HTR-8/SVneo (cell line): ENCODE measurements around the gene SLC35F1.
"Not testable (repeated sequence)": the region's sequence is repeated elsewhere in the genome, so short reads cannot be mapped to it uniquely, and the experiment has no call there.

Source experiments
- DNase-seq: peaks from one replicate; pipeline ENCODE4 v3.0.0; 2011; ENCODE audit warnings: low spot score, mixed read lengths; ENCODE audit not compliant: insufficient read length
- FAIRE-seq: peaks from 2 replicates; lab custom pipeline; 2011; peaks lifted over from hg19 to GRCh38; lab: Jason Lieb, UNC

Gene SLC35F1

DNA sequence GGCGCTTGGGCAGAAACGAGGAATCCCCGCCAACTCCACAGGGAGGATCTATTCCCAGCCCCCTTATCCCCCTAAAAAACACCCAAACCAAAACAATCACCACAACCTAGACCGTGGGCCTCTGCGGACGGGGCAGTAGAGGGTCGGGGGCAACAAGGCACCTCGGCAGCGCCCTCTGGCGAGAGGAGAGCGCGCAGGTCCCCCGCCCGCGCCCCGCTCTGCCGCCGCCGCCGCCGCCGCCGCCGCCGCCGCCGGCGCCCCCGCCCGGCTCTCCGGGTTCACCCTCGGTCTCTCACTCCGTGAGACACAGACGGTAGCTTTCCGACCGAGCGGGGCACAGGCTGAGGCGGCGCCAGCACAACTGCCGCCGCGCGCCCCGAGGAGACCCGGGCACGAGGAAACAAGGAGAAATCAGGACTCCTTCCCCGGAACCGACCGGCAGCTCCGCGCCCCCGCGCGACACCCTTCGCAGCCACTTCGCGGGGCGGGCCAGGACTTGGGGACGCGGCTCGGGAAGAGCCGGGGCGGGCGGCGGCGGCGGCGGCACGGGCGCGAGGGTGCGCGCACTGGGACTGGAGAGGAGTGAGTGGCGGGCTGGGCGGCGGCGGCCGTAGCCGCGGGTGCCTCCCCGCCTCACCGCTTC, at the start of gene SLC35F1:
Gene SLC35F1, plus strand, starts transcription at position 307 of the 643 bp plus-strand sequence.
- no peak for FAIRE-seq
- DNase-seq: peak; percentile 13

DNA sequence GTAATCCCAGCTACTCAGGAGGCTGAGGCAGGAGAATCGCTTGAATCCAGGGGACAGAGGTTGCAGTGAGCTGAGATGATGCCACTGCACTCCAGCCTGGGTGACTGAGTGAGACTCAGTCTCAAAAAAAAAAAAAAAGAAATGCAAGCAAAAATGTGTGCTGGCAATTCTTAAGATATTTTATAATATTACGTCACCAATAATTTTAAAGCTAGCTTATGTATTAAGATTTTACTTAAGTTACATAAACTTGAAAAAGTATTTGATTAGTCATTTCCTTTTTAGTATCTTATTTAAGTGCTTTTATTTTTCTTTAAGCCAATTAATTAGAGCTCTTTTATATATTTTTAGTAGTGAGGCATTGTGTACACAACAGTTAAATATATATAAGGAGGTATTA, 48.5 kb upstream of the SLC35F1 start:
- DNase-seq, FAIRE-seq: not testable (repeated sequence)

DNA sequence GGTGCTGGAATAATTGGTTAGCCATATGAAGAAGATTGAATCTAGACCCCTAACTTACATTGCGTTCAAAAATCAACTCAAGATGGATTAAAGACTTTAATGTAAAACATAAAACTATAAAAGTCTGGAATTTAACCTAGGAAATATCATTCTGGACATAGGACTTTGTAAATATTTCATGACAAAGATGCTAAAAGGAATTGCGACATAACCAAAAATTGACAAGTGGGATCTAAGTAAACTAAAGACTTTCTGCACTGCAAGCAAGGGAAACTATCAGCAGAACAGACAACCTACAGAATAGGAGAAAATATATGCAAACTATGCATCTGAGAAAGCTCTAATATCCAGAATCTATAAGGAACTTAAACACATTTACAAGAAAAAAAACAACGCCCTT, 45.5 kb upstream of the SLC35F1 start:
- no peak for DNase-seq
- no peak for FAIRE-seq

DNA sequence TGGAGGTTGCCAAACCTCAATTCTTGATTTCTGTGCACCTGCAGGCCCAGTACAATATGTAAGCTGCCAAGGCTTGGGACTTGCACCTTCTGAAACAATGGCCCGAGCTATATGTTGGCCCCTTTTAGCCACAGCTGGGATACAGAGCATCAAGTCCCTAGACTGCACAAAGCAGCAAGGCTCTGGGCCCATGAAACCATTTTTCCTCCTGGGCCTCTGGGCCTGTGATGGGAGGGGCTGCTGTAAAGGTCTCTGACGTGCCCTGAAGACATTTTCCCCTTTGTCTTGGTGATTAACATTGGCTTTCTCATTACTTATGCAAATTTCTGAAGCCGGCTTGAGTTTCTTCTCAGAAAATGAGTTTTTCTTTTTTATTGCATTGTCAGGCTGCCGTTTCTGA, 40.5 kb upstream of the SLC35F1 start:
- DNase-seq (no peak), FAIRE-seq (no peak)

DNA sequence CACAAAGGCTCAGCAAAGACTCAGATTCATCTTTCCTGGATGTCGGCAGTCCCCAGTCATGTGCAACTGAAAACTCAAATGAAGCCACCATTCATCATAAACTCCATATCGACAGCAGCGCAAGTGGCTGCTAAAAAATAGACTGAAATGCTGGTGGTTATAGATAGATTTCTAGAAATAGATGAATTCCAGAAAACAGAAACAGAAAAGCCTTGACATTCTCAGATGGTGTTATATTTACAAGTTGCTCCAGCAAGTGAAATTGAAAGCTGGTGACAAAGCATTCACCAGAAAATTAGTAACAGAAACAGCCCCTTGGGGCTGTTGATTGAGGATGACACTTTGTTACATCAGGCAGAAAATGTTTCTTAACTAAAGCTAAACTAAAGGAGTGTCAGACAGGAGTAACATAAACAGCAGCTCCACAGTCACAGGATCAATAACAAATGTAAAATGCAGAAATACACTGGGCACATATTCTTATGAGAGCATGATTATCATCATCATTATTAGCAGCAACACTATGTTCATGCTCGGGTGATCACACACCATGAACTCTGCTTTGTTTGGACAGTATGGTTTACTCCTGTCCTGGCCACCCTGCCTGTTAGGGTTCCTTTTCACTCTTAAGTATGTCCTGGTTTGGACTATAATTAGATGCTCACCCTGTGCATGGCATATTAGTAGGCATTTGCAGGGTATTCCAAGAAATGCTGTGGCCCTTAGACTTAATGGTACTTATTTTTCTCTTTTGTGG, 36.4 kb upstream of the SLC35F1 start:
- FAIRE-seq (no peak), DNase-seq (no peak)

DNA sequence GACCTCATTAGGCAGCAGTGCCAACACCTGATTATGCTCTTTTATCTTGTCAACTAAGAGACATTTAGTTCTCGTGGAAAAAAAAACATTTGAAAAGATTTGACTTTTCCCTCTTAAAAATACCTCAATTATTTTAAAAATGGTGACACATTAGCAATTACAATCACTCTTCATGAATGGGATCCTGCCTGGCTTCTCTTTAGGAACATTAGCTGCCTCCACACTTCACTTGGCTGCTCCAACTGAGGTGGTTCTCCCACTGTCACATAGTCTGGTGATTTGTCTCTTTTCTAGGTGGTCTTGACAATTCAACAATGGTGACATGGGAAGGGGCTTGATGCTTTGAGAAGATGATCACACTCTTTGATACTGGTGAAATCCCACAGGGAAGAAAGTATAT, 26.2 kb upstream of the SLC35F1 start:
- DNase-seq (no peak), FAIRE-seq (no peak)

DNA sequence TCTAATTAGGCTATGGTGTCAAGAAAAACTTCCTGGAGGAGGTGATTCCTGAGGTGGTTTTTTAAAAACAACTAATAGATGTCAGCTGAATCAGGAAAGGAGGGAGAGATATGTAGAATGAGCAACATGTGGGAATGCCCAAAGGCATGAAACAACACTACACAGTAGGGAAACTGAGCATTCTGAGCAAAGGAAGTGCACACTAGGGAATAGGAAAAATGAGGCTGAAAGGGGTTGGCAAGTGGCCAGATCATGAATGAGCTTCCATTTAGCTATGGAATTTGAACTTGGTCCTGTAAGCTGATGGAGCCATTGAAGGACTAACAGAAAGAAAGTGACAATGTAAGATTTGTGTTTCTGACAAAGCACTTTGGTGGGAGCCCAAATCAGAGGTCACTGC, 16.9 kb upstream of the SLC35F1 start:
- DNase-seq: no peak

DNA sequence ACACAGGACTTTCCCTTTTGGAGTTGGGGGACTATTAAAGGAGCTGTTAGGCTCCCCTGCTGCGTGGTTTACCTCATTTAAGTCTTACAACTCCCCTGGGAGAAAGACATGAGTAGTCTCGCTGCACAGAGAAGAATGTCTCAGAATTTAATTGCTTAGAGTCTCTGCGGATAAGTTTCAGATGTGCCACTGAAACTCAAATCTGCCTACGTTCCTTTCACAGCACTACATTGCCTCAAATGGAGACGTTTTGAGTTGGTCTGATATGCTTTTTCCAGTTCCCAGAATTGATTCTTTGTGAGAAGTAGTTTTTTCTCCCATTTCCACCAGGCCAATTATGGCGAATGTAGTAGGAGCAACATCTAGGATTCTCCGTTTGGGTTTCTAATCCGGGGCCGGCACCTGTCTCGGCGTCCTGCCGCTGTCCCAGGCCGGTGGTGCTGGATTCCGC, 532 bp upstream of the SLC35F1 start:
- FAIRE-seq (no peak), DNase-seq (no peak)

More for the DNA sequence above, 16.9 kb upstream of the SLC35F1 start:
- no peak for FAIRE-seq

DNA sequence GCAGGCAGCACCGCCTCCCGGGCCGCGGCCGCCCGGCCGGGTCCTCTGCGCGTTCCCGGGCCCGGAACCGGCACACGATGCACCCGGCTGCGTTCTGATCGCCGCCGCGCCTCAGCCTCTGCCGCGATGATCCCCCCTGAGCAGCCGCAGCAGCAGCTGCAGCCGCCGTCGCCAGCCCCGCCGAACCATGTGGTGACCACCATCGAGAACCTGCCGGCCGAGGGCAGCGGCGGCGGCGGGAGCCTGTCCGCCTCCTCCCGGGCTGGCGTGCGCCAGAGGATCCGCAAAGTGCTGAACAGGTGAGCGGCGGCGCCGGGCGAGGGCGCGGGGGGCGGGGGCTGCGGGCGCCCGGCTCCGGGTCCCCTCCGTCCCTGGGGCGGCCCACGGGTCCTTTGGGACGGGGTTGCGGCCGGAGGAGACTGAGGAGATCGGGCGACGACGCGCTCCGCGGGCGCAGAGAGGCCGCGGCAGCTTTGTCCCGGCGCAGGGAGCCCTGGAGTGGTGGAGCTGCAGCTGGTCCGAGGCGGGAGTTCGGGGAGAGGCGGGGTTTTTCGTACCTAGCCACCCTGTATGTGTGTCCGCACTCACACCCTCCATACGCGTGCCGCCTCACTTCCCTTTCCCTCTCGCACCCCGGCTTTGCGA, 659 bp downstream of the SLC35F1 start:
- DNase-seq (no peak), FAIRE-seq (no peak)

DNA sequence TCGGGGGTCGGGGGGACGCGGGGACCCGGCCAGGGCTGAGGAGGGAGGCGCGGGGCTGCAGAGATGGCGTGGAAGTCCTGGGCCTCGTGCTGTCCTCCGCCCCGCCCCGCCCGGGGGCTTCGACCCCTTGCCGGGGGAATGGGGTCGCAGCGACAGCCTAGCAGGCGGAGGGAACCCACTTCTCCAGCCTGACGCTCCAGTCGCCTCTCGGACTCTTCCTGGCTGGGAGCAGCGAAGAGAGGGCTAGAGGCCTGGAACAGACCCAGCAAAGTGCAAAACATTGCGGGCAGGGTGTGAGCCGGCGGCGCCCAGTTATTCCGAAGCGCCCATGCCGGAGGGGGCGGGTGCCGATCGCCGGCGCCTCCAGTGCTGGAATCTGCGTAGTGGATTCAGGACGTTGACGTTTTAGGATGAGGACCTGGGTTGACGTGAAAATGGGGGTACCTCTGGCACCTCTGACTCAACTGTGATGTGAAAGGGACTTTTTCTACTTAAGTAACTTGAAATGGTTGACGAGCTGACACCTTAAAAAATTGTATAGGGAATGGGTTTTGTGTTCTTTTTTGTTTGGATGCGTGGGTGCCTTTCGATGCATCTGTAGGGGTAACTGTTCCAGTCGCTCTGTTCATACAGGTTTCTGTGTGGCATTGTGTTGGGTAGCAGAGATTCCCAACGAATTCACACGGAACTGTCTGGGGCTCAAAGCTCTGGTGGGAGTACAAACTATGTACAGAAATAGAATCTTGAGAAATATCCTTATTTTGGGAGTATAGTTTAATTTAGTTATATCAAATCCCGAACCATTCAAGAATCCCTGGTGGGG, 1.4 kb downstream of the SLC35F1 start:
- FAIRE-seq: no peak

DNA sequence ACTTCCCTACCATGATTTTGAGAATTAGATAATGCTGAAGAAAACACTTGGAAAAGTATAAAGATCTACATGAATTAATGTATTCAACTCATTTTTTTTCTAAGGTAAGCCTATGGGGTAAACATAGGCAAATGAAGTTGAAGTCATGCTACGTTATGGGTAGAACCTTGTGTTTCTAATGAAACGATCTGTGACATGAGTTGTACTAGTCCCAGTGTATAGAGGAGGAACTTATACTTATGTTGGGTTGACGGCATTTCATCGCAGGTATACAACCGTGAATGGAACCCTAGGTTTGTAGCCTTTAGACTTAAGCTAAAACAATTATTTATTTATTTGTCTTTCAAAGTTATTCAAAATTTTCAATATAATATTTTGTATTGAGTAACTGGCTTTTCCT, 2.6 kb downstream of the SLC35F1 start:
- no peak for FAIRE-seq
- no peak for DNase-seq

More for the DNA sequence above, 1.4 kb downstream of the SLC35F1 start:
- no peak for DNase-seq

DNA sequence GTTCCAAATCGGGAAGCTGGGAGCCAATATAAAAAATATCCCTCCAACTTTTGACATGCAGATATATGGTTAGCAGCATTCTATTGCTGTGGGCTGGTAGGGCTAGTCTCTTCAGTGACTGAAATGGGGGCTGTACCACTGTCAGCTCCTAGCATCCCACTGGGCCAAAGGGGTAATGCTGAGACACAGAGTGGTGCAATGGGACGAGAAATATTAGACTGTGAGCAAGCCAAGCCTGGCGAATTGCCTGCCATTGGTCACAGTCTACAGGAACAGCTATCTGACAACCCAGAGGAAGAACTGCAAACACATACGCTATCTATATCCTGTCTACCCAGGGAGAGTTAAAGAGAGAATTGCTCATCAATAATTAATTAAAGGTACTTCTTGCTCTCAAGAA, 3.5 kb downstream of the SLC35F1 start:
- FAIRE-seq (no peak), DNase-seq (no peak)

DNA sequence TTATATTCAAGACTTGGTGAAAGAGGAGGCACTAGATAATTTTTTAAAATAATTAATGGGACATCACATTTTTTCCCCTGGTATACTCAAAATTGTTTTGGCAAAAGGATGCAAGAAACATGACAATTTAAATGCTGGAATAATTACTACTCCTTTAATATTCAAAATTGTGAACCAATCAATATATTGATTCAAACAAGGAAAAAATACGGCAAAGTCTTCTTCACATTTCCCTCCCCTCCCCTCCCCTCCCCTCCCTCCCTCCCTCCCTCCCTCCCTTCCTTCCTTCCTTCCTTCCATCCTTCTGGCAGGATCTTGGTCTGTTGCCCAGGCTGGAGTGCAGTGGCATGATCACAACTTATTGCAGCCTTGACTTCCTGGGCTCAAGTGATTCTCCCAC, 4.1 kb downstream of the SLC35F1 start:
- FAIRE-seq (no peak), DNase-seq (no peak)

DNA sequence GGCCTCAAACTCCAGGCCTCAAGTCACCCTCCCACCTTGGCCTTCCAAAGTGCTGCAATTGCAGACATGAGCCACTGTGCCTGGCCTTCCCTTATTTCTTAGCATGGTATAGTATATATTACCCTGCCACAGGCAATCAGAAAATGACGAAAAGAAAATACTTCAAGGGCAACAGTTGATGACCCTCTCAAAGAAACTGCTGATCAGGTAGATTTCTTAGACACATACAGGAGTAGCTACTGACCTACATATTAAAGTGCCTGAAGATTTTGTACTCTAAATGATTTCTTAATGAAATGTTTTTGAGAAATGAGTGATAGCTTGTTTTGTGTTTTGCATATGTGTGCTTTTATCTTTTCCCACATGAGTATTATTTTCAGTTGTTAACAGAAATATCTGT, 4.6 kb downstream of the SLC35F1 start:
- DNase-seq: no peak
- FAIRE-seq: no peak

DNA sequence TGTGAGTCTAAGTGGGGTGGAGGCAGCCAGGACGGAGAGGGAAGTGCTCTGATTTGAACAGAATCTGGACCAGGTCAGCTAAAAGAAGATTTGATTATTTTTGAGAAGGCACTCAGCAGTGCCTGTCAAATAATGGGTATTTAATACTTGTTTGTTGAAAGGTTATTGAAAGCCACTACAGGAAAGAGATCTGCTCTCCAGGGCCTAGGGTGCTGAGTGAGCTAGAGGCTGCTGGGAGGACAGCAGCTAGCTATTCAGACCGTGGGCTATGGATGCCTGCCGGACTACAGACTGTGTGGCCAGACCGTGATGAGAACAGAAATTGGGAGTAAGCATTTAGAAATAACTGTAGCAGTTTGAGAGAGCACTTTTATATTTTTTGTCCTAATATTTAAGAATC, 8.8 kb downstream of the SLC35F1 start:
- FAIRE-seq: no peak
- DNase-seq: no peak

DNA sequence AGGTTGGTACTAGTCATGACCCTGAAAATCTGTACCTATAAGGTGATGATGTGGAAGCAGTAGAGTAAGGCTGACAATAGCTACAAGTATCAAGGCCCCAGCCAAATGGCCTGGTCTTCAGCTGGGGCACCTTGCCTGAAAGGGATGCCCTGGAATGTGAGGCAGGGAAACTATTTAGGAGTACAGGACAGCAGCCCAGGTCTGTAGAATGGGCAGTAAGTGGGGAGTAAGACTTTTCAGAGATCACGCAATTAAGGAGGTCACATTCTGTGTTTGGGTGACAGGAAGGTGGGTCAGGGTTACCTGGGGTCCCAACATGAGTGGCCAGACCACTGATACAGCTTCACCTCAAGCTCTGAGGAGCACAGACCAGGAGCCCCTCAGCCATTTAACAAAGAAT, 9.4 kb downstream of the SLC35F1 start:
- DNase-seq (no peak), FAIRE-seq (no peak)

DNA sequence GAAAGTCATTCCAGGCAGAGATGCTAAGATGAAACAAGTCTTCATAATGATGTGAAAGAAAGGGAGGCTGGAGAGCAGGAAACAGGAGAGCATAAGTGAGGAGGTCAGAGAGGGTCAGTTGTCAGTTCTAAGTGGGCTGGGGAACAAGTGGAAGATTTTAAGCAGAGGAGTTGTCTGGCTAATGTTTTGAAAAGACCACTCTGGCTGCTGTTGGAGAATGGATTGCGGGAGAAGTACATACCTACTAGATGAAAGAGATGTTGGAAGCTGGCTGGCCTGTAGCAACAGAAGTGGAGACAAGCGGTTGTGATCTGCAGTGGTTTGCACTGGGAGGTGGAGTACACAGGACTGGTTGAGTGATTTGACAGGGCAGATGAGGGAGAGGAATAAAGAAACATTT, 10.1 kb downstream of the SLC35F1 start:
- FAIRE-seq (no peak), DNase-seq (no peak)

DNA sequence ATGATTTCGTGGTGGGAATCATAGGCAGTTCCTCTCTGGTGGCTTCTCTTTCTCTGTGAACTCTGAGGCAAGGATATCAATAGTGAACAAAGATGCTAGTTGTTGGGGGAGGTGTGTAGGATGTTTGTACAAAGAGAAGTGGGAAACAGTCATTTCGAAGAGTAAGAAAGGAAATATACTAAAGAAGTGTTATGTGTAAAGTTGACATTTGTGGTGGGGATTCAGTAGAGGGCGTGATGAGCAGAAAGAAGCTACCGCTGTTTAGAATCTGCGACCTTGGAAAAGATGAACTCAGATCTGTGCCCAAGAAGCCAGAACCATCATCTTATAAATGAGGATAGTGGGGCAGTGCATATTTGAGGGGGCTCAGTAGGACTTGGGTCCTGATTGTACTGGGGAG, 11.4 kb downstream of the SLC35F1 start:
- DNase-seq: no peak
- no peak for FAIRE-seq

DNA sequence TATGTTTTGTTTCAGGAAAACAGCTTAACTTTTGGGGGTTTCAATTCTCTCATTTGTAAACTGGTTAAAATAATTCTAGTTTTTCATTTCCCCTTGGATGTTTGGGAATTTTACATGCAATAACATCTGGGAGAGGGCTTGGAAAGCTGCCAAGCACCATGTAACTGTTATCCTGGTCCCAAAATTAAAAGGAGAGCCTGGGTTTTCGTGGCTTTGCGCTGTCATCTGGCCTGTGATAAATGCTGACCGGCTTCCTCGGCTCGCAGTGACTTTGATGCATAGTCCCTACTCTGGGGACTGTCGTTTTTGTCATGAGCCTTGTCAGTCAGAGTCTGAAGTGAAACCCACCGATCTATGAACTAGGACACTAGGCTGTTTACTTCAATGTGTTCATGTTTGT, 12.2 kb downstream of the SLC35F1 start:
- no peak for DNase-seq

More for the DNA sequence above, 12.2 kb downstream of the SLC35F1 start:
- FAIRE-seq: no peak
